B cell (primary cell): ENCODE measurements around the gene UNC13A. TPM values are rescaled to one million over a fixed set of nuclear protein-coding genes. Genes with fewer than 3 reads are reported as not detected.
"Not testable (repeated sequence)": the region's sequence is repeated elsewhere in the genome, so short reads cannot be mapped to it uniquely, and the experiment has no call there.

Source experiments
- ATAC-seq: fragments of 200-7000 bp; cut with Tn5 transposase; one replicate; pipeline ENCODE4 v1.10.0; 2021; ENCODE audit warnings: low read depth, mild to moderate bottlenecking, moderate number of reproducible peaks, moderate library complexity
- CTCF ChIA-PET: fragments of 350-600 bp; sonication (Branson Sonifier 250); formaldehyde crosslinking; loops from one replicate; lab custom pipeline; 2021; ENCODE audit warnings: antibody characterized with exemption, inconsistent platforms; lab: Charles Lee
- POLR2A ChIA-PET: fragments of 350-600 bp; sonication (Branson Sonifier 250); formaldehyde crosslinking; loops from one replicate; lab custom pipeline; 2021; ENCODE audit warnings: antibody characterized with exemption; lab: Charles Lee
- DNase-seq: peaks from one replicate; pipeline ENCODE4 v3.0.0; 2013
- H2AFZ ChIP-seq: 2 replicates; pipeline ENCODE4 v1.6.1; 2012; ENCODE audit warnings: mild to moderate bottlenecking, low read depth, low read length; ENCODE audit not compliant: insufficient read depth, poor library complexity, severe bottlenecking
- H3K27ac ChIP-seq, 2 donors: 1 replicate in 1 of 2; 2 replicates in 1 of 2; pipeline ENCODE4 v1.5.1; 2012 to 2013; ENCODE audit warnings: low read length in 2 of 2, mild to moderate bottlenecking in 2 of 2, moderate library complexity in 1 of 2
- H3K27me3 ChIP-seq, 4 experiments: fragments of 200-600 bp in 1 of 4; sonication (generic) in 1 of 4; replicated peaks in 1 of 4; 1 replicate in 2 of 4; 2 replicates in 2 of 4; pipeline versions ENCODE4 v1.6.1 to v1.7.0; 2013 to 2016; ENCODE audit warnings: low read length in 3 of 4, mild to moderate bottlenecking in 2 of 4, mixed read lengths in 1 of 4, moderate library complexity in 1 of 4; ENCODE audit not compliant: insufficient read depth in 4 of 4, control insufficient read depth in 3 of 4; ENCODE audit errors: control extremely low read depth in 1 of 4
- H3K36me3 ChIP-seq, 2 experiments: replicated peaks in 1 of 2; 1 replicate in 1 of 2; 2 replicates in 1 of 2; pipeline versions ENCODE4 v1.6.1 to v1.7.1; 2013; ENCODE audit warnings: low read length in 1 of 2; ENCODE audit not compliant: insufficient read depth in 2 of 2, control insufficient read depth in 1 of 2; ENCODE audit errors: control extremely low read depth in 1 of 2, extremely low read depth in 1 of 2
- H3K4me1 ChIP-seq, 2 donors: fragments of 200-600 bp in 1 of 2; sonication (generic) in 1 of 2; 1 replicate in 1 of 2; 2 replicates in 1 of 2; pipeline versions ENCODE4 v1.5.1 to v1.6.1; 2013 to 2017; ENCODE audit warnings: low read length in 2 of 2; ENCODE audit not compliant: control insufficient read depth in 2 of 2, insufficient read depth in 2 of 2
- H3K4me2 ChIP-seq: replicated peaks from 2 replicates; pipeline ENCODE3; 2012; ENCODE audit warnings: mild to moderate bottlenecking, low read depth, low read length; ENCODE audit not compliant: poor library complexity, severe bottlenecking
- H3K4me3 ChIP-seq, 5 experiments: fragments of 200-600 bp in 1 of 5; sonication (generic) in 1 of 5; 1 replicate in 3 of 5; 2 replicates in 2 of 5; pipeline versions ENCODE4 v1.5.1 to v1.7.0; 2011 to 2016; ENCODE audit warnings: low read length in 4 of 5, mild to moderate bottlenecking in 4 of 5, low read depth in 2 of 5, control low read depth in 1 of 5, moderate library complexity in 1 of 5; ENCODE audit not compliant: insufficient read depth in 1 of 5; ENCODE audit errors: control extremely low read depth in 1 of 5, extremely low read depth in 1 of 5
- H3K79me2 ChIP-seq: fragments of 200-600 bp; sonication (generic); one replicate; pipeline ENCODE4 v1.6.0; 2016; ENCODE audit warnings: low read length; ENCODE audit not compliant: control insufficient read depth, insufficient read depth
- H3K9ac ChIP-seq: fragments of 200-600 bp; sonication (generic); 2 replicates; pipeline ENCODE4 v1.6.1; 2017; ENCODE audit warnings: mild to moderate bottlenecking, low read length, moderate library complexity
- H3K9me3 ChIP-seq, 3 donors: one replicate each; pipeline versions ENCODE4 v1.6.1 to v1.7.1; 2013; ENCODE audit warnings: low read length in 2 of 3; ENCODE audit not compliant: control insufficient read depth in 2 of 3, insufficient read depth in 1 of 3; ENCODE audit errors: control extremely low read depth in 1 of 3
- H4K20me1 ChIP-seq: 2 replicates; pipeline ENCODE4 v1.6.0; 2012; ENCODE audit warnings: mild to moderate bottlenecking, low read length; ENCODE audit not compliant: insufficient read depth, control insufficient read depth, poor library complexity, severe bottlenecking
- H3K27ac Mint-ChIP-seq: one replicate; pipeline ENCODE4 v1.8.0; 2021; ENCODE audit warnings: mixed read lengths
- H3K27me3 Mint-ChIP-seq: one replicate; pipeline ENCODE4 v1.8.0; 2021; ENCODE audit warnings: mixed read lengths
- H3K4me1 Mint-ChIP-seq: one replicate; pipeline ENCODE4 v1.8.0; 2021; ENCODE audit warnings: mixed read lengths
- H3K4me3 Mint-ChIP-seq: one replicate; pipeline ENCODE4 v1.8.0; 2021; ENCODE audit warnings: mixed read lengths
- H3K9me3 Mint-ChIP-seq: one replicate; pipeline ENCODE4 v1.8.0; 2022; ENCODE audit warnings: mixed read lengths; ENCODE audit not compliant: insufficient read depth
- EZH2 ChIP-seq: IDR thresholded peaks from 2 replicates; pipeline ENCODE4 v1.6.1; 2012; ENCODE audit warnings: borderline replicate concordance, low read depth, mild to moderate bottlenecking, moderate library complexity, low read length; ENCODE audit not compliant: insufficient read depth, poor library complexity, severe bottlenecking
- WGBS: methylation state at CpG from one replicate; pipeline ENCODE4 v1.1.5; 2013; ENCODE audit warnings: missing lambda C conversion rate; ENCODE audit not compliant: insufficient coverage; 5-methylcytosine and 5-hydroxymethylcytosine counted together
- intact Hi-C: fragments of 100-400 bp; cut with micrococcal nuclease; formaldehyde crosslinking; loops from one replicate; pipeline ENCODE4 v1.10.0; 2022
- polyA plus RNA-seq: library from polyadenylated mRNA; depleted of rRNA; stranded (reverse); fragments of >200 nt; gene quantifications from 2 replicates; pipeline ENCODE4 v1.2.3, GENCODE V29; 2012
- total RNA-seq, 2 donors: library from RNA; stranded (reverse); fragments of 120-200 nt in 1 of 2; gene quantifications; 1 replicate in 1 of 2; 2 replicates in 1 of 2; pipeline versions ENCODE4 v1.2.3 to v1.2.4, GENCODE V29; 2013 to 2022
- TF ChIP-seq, protein P1 (sequence below): fragments of 200-600 bp; IDR thresholded peaks from one replicate; pipeline ENCODE4 v1.8.0; 2022; ENCODE audit warnings: antibody characterized with exemption, mild to moderate bottlenecking

Gene UNC13A
- total and polyA plus RNA-seq, 2 donors (not counting 1 experiment from before 2014, with no cell fraction given), result 0.10 TPM; not detected in 1

- no peak overlapping the region for H3K27ac ChIP-seq
- no peak for TF ChIP-seq EZH2
- TF ChIP-seq, protein P1, sequence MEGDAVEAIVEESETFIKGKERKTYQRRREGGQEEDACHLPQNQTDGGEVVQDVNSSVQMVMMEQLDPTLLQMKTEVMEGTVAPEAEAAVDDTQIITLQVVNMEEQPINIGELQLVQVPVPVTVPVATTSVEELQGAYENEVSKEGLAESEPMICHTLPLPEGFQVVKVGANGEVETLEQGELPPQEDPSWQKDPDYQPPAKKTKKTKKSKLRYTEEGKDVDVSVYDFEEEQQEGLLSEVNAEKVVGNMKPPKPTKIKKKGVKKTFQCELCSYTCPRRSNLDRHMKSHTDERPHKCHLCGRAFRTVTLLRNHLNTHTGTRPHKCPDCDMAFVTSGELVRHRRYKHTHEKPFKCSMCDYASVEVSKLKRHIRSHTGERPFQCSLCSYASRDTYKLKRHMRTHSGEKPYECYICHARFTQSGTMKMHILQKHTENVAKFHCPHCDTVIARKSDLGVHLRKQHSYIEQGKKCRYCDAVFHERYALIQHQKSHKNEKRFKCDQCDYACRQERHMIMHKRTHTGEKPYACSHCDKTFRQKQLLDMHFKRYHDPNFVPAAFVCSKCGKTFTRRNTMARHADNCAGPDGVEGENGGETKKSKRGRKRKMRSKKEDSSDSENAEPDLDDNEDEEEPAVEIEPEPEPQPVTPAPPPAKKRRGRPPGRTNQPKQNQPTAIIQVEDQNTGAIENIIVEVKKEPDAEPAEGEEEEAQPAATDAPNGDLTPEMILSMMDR, result no peak
- no peak overlapping the region for H2AFZ ChIP-seq
- peaks cover 5 to 57% of the 10 kb centered on the region in 2 experiments for H3K36me3 ChIP-seq
- intact Hi-C loops, result loop anchor here (5.0 kb wide), 1 partner anchor 60 kb away; the partner anchor contains the start of gene PGLS
- CTCF ChIA-PET, result interaction anchor here (1.1 to 6.5 kb wide), 11 partner anchors 18 to 283 kb away, joined by 3 to 79 read pairs (median 7); partner anchors contain the start of genes PGLS and TMEM221
- H3K9me3 ChIP-seq, result no peaks in the 10 kb centered on the region
- no peak overlapping the region for H3K4me2 ChIP-seq
- Mint-ChIP-seq H3K4me1 (peaks cover 3% of the 10 kb centered on the region), H3K9me3 (no peaks in the 10 kb centered on the region), H3K27ac (peak overlapping the region; percentile 28), H3K4me3 (no peak overlapping the region), H3K27me3 (no peaks in the 10 kb centered on the region)
- peaks cover 12% of the 10 kb centered on the region for H3K79me2 ChIP-seq
- POLR2A ChIA-PET, result interaction anchor here (0.6 to 1.4 kb wide), 2 partner anchors 45 to 286 kb away, joined by 4 to 5 read pairs; a partner anchor contains a TSS
- H3K4me1 ChIP-seq, result no peaks in the 10 kb centered on the region
- no peak overlapping the region for H3K4me3 ChIP-seq
- no peaks in the 10 kb centered on the region for H3K27me3 ChIP-seq
- peaks cover 26% of the 10 kb centered on the region for H4K20me1 ChIP-seq
- H3K9ac ChIP-seq, result no peak overlapping the region
- DNase-seq (no peak), ATAC-seq (no peak)
- 91% methylated on average over 7 of the region's 7 CpGs for WGBS
These were observed 115.5 kb downstream of the UNC13A start for GRCh38 chr19:17572638-17573037.

DNA sequence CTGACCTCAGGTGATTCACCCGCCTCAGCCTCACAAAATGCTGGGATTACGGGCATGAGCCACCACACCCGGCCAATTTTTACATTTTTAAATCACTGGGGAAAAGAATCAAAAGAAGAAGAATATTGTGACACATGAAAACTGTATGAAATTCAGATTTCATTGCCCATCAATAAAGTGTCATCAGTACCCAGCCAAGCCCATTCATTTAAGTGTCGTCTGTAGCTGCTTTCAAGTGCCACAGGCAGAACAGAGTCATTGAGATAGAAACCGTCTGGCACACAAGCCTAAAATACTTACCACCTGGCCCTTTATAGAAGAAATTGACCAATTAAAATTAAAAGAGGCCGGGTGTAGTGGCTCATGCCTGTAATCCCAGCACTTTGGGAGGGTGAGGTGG, 117.4 kb downstream of the UNC13A start:
- H3K4me1 Mint-ChIP-seq, result peaks cover 3% of the 10 kb centered on the region
- no peak overlapping the region for H3K27ac Mint-ChIP-seq
- H3K9me3 Mint-ChIP-seq, result no peaks in the 10 kb centered on the region
- TF ChIP-seq, protein P1, result no peak
- TF ChIP-seq EZH2, result no peak
- Histone ChIP-seq H3K4me2 (no peak overlapping the region), H2AFZ (no peak overlapping the region), H3K4me1 (no peaks in the 10 kb centered on the region), H3K79me2 (peaks cover 16% of the 10 kb centered on the region), H3K36me3 (peaks cover 10 to 65% of the 10 kb centered on the region in 2 experiments), H3K9ac (no peak overlapping the region), H3K9me3 (no peaks in the 10 kb centered on the region), H4K20me1 (peaks cover 17% of the 10 kb centered on the region), H3K27me3 (no peaks in the 10 kb centered on the region), H3K27ac (no peak overlapping the region), H3K4me3 (no peak overlapping the region)
- intact Hi-C loops, result loop anchor here (5.0 kb wide), 1 partner anchor 58 kb away; the partner anchor contains the start of gene PGLS
- DNase-seq, result no peak
- ChIA-PET POLR2A (no interaction called here), CTCF (interaction anchor here (1.2 kb wide), 1 partner anchor 41 kb away, joined by 3 read pairs; no protein-coding TSS in a partner anchor)
- WGBS, result 100% methylated on average over 1 of the region's 6 CpGs
- no peak overlapping the region for H3K4me3 Mint-ChIP-seq
- H3K27me3 Mint-ChIP-seq, result no peaks in the 10 kb centered on the region
- ATAC-seq, result no peak

DNA sequence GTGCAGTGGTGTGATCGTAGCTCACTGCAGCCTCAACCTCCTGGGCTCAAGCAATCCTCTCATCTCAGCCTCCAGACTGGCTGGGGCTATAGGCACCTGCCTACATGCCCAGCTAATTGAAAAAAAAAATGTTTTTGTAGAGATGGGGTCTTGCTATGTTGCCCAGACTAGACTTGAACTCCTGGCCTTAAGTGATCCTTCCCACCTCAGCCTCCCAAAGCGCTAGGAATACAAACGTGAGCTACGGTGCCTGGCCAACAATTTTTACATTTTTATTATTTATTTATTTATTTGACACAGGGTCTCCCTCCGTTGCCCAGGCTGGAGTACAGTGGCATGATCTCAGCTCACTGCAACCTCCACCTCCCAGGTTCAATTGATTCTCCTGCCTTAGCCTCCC, 117.9 kb downstream of the UNC13A start:
- ATAC-seq, H2AFZ ChIP-seq, H3K9ac ChIP-seq, H3K4me1 ChIP-seq, H3K27me3 Mint-ChIP-seq, H3K27ac ChIP-seq, H3K4me2 ChIP-seq, H3K27ac Mint-ChIP-seq, H3K27me3 ChIP-seq, H3K4me3 Mint-ChIP-seq, H3K9me3 Mint-ChIP-seq, H3K4me1 Mint-ChIP-seq, H3K9me3 ChIP-seq, DNase-seq, POLR2A ChIA-PET, H3K4me3 ChIP-seq: not testable (repeated sequence)
- WGBS, result 100% methylated on average over 1 of the region's 5 CpGs
- CTCF ChIA-PET, result interaction anchor here (1.2 kb wide), 1 partner anchor 41 kb away, joined by 3 read pairs; no protein-coding TSS in a partner anchor
- intact Hi-C loops, result loop anchor here (5.0 kb wide), 1 partner anchor 58 kb away; the partner anchor contains the start of gene PGLS
- peaks cover 10 to 65% of the 10 kb centered on the region in 2 experiments for H3K36me3 ChIP-seq
- peaks cover 21% of the 10 kb centered on the region for H3K79me2 ChIP-seq
- peaks cover 16% of the 10 kb centered on the region for H4K20me1 ChIP-seq
